ENCODE data around the gene NIPA2.
"Not testable (repeated sequence)": the region's sequence is repeated elsewhere in the genome, so short reads cannot be mapped to it uniquely, and the experiment has no call there.

Gene NIPA2

GRCh38 chr15:22838292-22839042 lies at the start of gene NIPA2:
Gene NIPA2, plus strand, starts transcription at chr15:22838666. Its CDS starts 13,066 bp downstream, at chr15:22851732.
- peak; percentile 78 to 80 for DNase-seq

GRCh38 chr15:22794063-22794462 lies 44.4 kb upstream of the NIPA2 start:
- no peak for DNase-seq

- no peak for DNase-seq
Measured at GRCh38 chr15:22794621-22795167, 43.8 kb upstream of the NIPA2 start.

- no peak for DNase-seq
Measured at GRCh38 chr15:22795206-22796063, 43.0 kb upstream of the NIPA2 start.

- DNase-seq = no peak
Measured at GRCh38 chr15:22796079-22796478, 42.4 kb upstream of the NIPA2 start.

GRCh38 chr15:22799902-22800301 lies 38.6 kb upstream of the NIPA2 start:
- no peak for DNase-seq

GRCh38 chr15:22803006-22803405 lies 35.5 kb upstream of the NIPA2 start:
- not testable (repeated sequence) for DNase-seq

GRCh38 chr15:22806156-22806555 lies 32.3 kb upstream of the NIPA2 start:
- no peak for DNase-seq

- DNase-seq = no peak
Measured at GRCh38 chr15:22806664-22807063, 31.8 kb upstream of the NIPA2 start.

- DNase-seq = not testable (repeated sequence)
Measured at GRCh38 chr15:22807831-22808230, 30.6 kb upstream of the NIPA2 start.

- DNase-seq = no peak
Measured at GRCh38 chr15:22808240-22808639, 30.2 kb upstream of the NIPA2 start.

- DNase-seq = no peak
Measured at GRCh38 chr15:22808761-22809280, 29.6 kb upstream of the NIPA2 start.

- DNase-seq = no peak
Measured at GRCh38 chr15:22810033-22810852, 28.2 kb upstream of the NIPA2 start.

GRCh38 chr15:22810853-22811338 lies 27.6 kb upstream of the NIPA2 start:
- DNase-seq = no peak

GRCh38 chr15:22811640-22812039 lies 26.8 kb upstream of the NIPA2 start:
- DNase-seq = peak; percentile 6 to 16

GRCh38 chr15:22813844-22814243 lies 24.6 kb upstream of the NIPA2 start:
- DNase-seq = no peak

- DNase-seq = no peak
Measured at GRCh38 chr15:22815766-22816165, 22.7 kb upstream of the NIPA2 start.

GRCh38 chr15:22819651-22820050 lies 18.8 kb upstream of the NIPA2 start:
- no peak for DNase-seq

- no peak for DNase-seq
Measured at GRCh38 chr15:22823495-22824128, 14.9 kb upstream of the NIPA2 start.

GRCh38 chr15:22827125-22827524 lies 11.3 kb upstream of the NIPA2 start:
- no peak for DNase-seq

GRCh38 chr15:22831473-22831872 lies 7.0 kb upstream of the NIPA2 start:
- no peak for DNase-seq

Data from Kasumi-1 (cell line).